ENCODE data around the gene ALDH8A1. TPM values are rescaled to one million over a fixed set of nuclear protein-coding genes. Genes with fewer than 3 reads are reported as not detected.

ALDH8A1 gene
- polyA plus RNA-seq, 2 of the 4 experiments (the other 2 are of a cell fraction): 0.18 to 0.85 TPM

DNA sequence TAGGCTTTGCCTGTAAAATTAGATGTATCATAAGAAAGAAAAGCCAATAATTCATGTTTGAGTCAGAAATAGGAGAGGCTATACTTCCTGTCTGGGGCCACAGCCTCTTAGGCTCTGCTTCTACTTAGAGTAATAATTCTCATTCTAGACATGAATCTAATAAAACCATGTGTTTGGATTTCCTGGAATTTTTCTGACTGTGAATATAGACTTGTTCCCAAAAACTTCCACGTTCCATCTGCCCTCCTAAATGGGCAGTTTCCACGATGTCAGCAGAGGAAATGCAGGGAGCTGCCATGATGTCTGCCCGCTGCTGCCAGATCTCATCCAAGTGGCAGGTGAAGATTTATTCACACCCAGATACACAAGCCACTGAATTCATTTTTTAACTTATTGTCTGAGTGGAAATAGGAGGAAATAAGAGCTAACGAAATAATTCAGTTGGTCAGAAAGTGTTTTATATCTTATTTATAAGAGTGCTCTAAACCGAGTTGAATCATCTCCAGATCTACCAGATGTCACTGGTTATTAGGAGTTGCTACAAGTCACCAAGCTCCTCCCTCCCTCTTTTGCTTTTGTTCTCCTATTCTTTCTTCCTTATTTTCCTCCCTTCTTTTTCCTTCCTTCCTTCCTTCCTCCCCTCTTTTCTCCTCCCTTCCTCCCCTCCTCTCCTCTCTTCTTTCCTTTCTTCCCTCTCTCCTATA, 69.3 kb downstream of the ALDH8A1 start:
- CTCF ChIA-PET: interaction anchor here (0.6 to 4.7 kb wide), 8 partner anchors 10 to 757 kb away, joined by 3 to 24 read pairs (median 4); no protein-coding TSS in a partner anchor
- TF ChIP-seq, protein P1, sequence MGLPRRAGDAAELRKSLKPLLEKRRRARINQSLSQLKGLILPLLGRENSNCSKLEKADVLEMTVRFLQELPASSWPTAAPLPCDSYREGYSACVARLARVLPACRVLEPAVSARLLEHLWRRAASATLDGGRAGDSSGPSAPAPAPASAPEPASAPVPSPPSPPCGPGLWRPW (IDR thresholded peaks at IDR 0.05): no peak
- TF ChIP-seq RAD21 (conservative IDR thresholded peaks at IDR 0.05 in 1 of 2, IDR thresholded peaks at IDR 0.05 in 1 of 2): no peak
- TF ChIP-seq, protein P2, sequence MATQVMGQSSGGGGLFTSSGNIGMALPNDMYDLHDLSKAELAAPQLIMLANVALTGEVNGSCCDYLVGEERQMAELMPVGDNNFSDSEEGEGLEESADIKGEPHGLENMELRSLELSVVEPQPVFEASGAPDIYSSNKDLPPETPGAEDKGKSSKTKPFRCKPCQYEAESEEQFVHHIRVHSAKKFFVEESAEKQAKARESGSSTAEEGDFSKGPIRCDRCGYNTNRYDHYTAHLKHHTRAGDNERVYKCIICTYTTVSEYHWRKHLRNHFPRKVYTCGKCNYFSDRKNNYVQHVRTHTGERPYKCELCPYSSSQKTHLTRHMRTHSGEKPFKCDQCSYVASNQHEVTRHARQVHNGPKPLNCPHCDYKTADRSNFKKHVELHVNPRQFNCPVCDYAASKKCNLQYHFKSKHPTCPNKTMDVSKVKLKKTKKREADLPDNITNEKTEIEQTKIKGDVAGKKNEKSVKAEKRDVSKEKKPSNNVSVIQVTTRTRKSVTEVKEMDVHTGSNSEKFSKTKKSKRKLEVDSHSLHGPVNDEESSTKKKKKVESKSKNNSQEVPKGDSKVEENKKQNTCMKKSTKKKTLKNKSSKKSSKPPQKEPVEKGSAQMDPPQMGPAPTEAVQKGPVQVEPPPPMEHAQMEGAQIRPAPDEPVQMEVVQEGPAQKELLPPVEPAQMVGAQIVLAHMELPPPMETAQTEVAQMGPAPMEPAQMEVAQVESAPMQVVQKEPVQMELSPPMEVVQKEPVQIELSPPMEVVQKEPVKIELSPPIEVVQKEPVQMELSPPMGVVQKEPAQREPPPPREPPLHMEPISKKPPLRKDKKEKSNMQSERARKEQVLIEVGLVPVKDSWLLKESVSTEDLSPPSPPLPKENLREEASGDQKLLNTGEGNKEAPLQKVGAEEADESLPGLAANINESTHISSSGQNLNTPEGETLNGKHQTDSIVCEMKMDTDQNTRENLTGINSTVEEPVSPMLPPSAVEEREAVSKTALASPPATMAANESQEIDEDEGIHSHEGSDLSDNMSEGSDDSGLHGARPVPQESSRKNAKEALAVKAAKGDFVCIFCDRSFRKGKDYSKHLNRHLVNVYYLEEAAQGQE (IDR thresholded peaks at IDR 0.05): no peak
- TF ChIP-seq CBX2 (IDR thresholded peaks at IDR 0.05; ENCODE audit: borderline replicate concordance, low read depth): no peak
- TF ChIP-seq, protein P3, sequence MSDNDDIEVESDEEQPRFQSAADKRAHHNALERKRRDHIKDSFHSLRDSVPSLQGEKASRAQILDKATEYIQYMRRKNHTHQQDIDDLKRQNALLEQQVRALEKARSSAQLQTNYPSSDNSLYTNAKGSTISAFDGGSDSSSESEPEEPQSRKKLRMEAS (IDR thresholded peaks at IDR 0.05): no peak
- no peak for TF ChIP-seq ESRRA (IDR thresholded peaks at IDR 0.05; ENCODE audit: borderline replicate concordance, low read length)
- no peak for TF ChIP-seq HDAC2 (IDR thresholded peaks at IDR 0.05)
- TF ChIP-seq FOSL2 (IDR thresholded peaks at IDR 0.05): no peak
- no peak for TF ChIP-seq FOSL2 (CRISPR knock-in tag; IDR thresholded peaks at IDR 0.05)
- TF ChIP-seq HOXB5 (CRISPR knock-in tag; IDR thresholded peaks at IDR 0.05): no peak
- TF ChIP-seq, protein P4, sequence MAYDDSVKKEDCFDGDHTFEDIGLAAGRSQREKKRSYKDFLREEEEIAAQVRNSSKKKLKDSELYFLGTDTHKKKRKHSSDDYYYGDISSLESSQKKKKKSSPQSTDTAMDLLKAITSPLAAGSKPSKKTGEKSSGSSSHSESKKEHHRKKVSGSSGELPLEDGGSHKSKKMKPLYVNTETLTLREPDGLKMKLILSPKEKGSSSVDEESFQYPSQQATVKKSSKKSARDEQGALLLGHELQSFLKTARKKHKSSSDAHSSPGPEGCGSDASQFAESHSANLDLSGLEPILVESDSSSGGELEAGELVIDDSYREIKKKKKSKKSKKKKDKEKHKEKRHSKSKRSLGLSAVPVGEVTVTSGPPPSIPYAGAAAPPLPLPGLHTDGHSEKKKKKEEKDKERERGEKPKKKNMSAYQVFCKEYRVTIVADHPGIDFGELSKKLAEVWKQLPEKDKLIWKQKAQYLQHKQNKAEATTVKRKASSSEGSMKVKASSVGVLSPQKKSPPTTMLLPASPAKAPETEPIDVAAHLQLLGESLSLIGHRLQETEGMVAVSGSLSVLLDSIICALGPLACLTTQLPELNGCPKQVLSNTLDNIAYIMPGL (CRISPR knock-in tag; IDR thresholded peaks at IDR 0.05; ENCODE audit: borderline replicate concordance): no peak
- no peak for TF ChIP-seq RCOR1 (IDR thresholded peaks at IDR 0.05; ENCODE audit: low read depth, low read length)
- no peak for TF ChIP-seq EHF (CRISPR knock-in tag; IDR thresholded peaks at IDR 0.05)
- no peak for TF ChIP-seq MAZ (IDR thresholded peaks at IDR 0.05; ENCODE audit: borderline replicate concordance, low read depth, low read length)
- TF ChIP-seq, protein P5, sequence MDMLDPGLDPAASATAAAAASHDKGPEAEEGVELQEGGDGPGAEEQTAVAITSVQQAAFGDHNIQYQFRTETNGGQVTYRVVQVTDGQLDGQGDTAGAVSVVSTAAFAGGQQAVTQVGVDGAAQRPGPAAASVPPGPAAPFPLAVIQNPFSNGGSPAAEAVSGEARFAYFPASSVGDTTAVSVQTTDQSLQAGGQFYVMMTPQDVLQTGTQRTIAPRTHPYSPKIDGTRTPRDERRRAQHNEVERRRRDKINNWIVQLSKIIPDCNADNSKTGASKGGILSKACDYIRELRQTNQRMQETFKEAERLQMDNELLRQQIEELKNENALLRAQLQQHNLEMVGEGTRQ (IDR thresholded peaks at IDR 0.05): no peak
- no peak for TF ChIP-seq PHF8 (IDR thresholded peaks at IDR 0.05; ENCODE audit: borderline replicate concordance, low read depth)
- TF ChIP-seq, protein P6, sequence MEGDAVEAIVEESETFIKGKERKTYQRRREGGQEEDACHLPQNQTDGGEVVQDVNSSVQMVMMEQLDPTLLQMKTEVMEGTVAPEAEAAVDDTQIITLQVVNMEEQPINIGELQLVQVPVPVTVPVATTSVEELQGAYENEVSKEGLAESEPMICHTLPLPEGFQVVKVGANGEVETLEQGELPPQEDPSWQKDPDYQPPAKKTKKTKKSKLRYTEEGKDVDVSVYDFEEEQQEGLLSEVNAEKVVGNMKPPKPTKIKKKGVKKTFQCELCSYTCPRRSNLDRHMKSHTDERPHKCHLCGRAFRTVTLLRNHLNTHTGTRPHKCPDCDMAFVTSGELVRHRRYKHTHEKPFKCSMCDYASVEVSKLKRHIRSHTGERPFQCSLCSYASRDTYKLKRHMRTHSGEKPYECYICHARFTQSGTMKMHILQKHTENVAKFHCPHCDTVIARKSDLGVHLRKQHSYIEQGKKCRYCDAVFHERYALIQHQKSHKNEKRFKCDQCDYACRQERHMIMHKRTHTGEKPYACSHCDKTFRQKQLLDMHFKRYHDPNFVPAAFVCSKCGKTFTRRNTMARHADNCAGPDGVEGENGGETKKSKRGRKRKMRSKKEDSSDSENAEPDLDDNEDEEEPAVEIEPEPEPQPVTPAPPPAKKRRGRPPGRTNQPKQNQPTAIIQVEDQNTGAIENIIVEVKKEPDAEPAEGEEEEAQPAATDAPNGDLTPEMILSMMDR (IDR thresholded peaks at IDR 0.05): no peak
- TF ChIP-seq POLR2A (IDR thresholded peaks at IDR 0.05; ENCODE audit: low read length): no peak
- TF ChIP-seq EP300 (IDR thresholded peaks at IDR 0.05): no peak
- TF ChIP-seq NR3C1 (IDR thresholded peaks at IDR 0.05): no peak
- 85% methylated on average over 5 of the region's 5 CpGs for WGBS (ENCODE audit: missing lambda C conversion rate)
- FAIRE-seq (no peak), ATAC-seq (no peak), DNase-seq (ENCODE audit: low read depth in 1 of 2, low spot score in 1 of 2) (no peak)
- no peaks in the 10 kb centered on the region for H3K9me3 ChIP-seq
- peak overlapping the region in 1 of 2 experiments; percentile 16; a peak in 1 of 6 replicates for H3K27ac ChIP-seq
- H3K4me3 ChIP-seq: no peak overlapping the region
- POLR2A ChIA-PET: no interaction called here
- H3K4me1 ChIP-seq: no peaks in the 10 kb centered on the region
- no peak overlapping the region for H3K4me2 ChIP-seq

Measured in A549 (cell line).